Neural crest cell (in vitro differentiated cells): ENCODE results near the gene CCDC12. TPM values are rescaled to one million over a fixed set of nuclear protein-coding genes. Genes with fewer than 3 reads are reported as not detected.

Experiments
- DNase-seq: peaks from one replicate; pipeline ENCODE4 v3.0.0; 2021; ENCODE audit warnings: low read depth, mixed read lengths, low spot score
- H3K27ac Mint-ChIP-seq: one replicate; pipeline ENCODE4 v1.8.0; 2021; ENCODE audit warnings: mild to moderate bottlenecking, mixed read lengths; ENCODE audit not compliant: unreplicated experiment
- H3K27me3 Mint-ChIP-seq: 2 replicates; pipeline ENCODE4 v1.8.0; 2021; ENCODE audit warnings: low read depth, mild to moderate bottlenecking, mixed read lengths
- H3K36me3 Mint-ChIP-seq: 2 replicates; pipeline ENCODE4 v1.8.0; 2021; ENCODE audit warnings: low read depth, mild to moderate bottlenecking, mixed read lengths
- H3K4me1 Mint-ChIP-seq: 2 replicates; pipeline ENCODE4 v1.8.0; 2021; ENCODE audit warnings: mixed read lengths
- H3K4me3 Mint-ChIP-seq: one replicate; pipeline ENCODE4 v1.8.0; 2021; ENCODE audit warnings: mild to moderate bottlenecking, mixed read lengths
- H3K9me3 Mint-ChIP-seq: 2 replicates; pipeline ENCODE4 v1.8.0; 2021; ENCODE audit warnings: mixed read lengths
- total RNA-seq: library from RNA; stranded (reverse); gene quantifications from 2 replicates; pipeline ENCODE4 v1.2.1, GENCODE V29; 2021
- TF ChIP-seq, protein P1 (sequence below): fragments of 200-600 bp; sonication (generic); conservative IDR thresholded peaks from 2 replicates; pipeline ENCODE4 v1.5.0; 2021; ENCODE audit warnings: antibody characterized with exemption, mild to moderate bottlenecking

The CCDC12 gene
- total RNA-seq, 1 donor from 2014 or later: 54.3 TPM

DNA sequence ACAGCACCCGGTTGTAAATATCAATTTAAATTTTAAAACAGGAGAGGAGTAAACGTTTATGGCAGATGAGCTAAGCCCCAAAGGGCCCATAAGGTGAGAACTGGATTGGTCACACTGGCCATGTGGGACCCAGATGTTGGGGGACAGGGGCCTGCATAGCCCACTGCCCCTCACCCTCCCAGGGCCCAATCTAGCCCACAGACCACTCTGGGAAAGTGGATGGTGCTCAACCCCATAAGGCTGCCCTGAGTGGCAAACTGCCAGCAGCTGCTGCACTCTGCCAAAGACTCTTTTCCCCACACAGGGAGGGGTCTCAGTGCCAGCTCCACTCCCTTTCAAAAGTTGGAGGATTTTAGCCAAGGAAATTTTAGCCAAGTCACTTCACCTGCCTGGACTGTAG lies 42.5 kb downstream of the CCDC12 start:
- Mint-ChIP-seq H3K36me3 (peaks cover under 1% of the 10 kb centered on the region), H3K27ac (no peak overlapping the region), H3K4me3 (no peak overlapping the region), H3K27me3 (no peaks in the 10 kb centered on the region), H3K4me1 (peaks cover 22% of the 10 kb centered on the region), H3K9me3 (no peaks in the 10 kb centered on the region)
- TF ChIP-seq, protein P1, sequence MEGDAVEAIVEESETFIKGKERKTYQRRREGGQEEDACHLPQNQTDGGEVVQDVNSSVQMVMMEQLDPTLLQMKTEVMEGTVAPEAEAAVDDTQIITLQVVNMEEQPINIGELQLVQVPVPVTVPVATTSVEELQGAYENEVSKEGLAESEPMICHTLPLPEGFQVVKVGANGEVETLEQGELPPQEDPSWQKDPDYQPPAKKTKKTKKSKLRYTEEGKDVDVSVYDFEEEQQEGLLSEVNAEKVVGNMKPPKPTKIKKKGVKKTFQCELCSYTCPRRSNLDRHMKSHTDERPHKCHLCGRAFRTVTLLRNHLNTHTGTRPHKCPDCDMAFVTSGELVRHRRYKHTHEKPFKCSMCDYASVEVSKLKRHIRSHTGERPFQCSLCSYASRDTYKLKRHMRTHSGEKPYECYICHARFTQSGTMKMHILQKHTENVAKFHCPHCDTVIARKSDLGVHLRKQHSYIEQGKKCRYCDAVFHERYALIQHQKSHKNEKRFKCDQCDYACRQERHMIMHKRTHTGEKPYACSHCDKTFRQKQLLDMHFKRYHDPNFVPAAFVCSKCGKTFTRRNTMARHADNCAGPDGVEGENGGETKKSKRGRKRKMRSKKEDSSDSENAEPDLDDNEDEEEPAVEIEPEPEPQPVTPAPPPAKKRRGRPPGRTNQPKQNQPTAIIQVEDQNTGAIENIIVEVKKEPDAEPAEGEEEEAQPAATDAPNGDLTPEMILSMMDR: no peak
- no peak for DNase-seq

DNA sequence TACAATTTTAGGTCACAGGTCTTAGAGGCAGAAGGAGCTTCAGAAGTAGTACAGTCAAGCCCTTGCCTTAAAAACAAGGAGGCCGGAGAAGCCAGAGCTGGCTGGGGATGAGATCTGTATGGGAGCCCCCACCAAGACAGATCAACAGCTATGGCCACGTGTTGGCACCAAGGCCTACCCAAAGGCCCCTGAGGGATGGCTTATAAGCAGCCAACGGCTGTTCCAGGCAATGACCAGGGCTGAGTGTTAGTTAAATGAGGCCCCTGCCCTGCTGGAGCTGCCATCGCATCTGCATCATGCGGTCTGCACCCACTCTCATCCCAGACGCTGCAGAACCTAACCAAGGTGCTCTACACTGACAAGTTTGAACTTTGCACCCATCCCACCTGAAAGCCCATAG lies 43.3 kb downstream of the CCDC12 start:
- Mint-ChIP-seq H3K27ac (no peak overlapping the region), H3K4me3 (no peak overlapping the region), H3K27me3 (no peaks in the 10 kb centered on the region), H3K9me3 (no peaks in the 10 kb centered on the region), H3K4me1 (peaks cover 22% of the 10 kb centered on the region), H3K36me3 (peaks cover 6% of the 10 kb centered on the region)
- DNase-seq: no peak
- TF ChIP-seq, protein P1: no peak

DNA sequence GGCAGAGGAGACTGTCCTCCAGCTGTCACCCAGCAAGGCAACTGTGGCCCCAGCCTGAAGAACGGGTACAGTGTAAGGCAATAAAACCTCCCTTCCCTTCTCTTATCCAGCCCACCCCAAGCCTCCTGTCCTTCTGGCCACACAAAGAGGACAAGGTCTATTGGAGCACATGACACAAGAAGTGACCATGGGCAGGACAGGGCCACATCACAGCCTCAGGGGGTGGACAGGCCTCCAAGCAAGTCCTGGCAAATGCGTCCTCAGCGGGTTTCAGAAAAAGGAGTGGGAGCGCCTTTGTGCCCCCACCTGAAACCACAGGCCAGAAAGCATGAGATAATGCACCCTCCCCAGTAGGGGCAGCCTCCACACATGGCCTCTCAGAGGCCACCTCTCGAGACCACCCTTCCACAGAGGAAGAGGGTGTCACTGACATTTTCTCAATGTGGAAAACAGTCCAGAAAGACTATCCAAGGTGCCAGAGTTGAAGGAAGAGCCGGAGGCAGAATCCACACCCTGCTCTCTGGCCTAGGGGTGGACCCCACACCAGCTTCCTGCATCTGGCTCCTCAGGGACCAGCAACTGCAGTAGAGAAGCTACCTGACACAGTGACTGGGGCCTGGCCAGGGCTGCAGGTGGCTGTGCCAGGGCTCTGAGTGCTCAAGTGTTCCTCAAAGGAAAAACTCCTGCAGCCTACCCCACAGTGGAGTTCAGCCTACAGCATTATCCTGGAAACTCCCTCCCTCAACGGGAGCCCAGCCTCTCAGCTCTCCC lies 43.9 kb downstream of the CCDC12 start:
- H3K4me3 Mint-ChIP-seq: no peak overlapping the region
- H3K4me1 Mint-ChIP-seq: peaks cover 22% of the 10 kb centered on the region
- no peaks in the 10 kb centered on the region for H3K27me3 Mint-ChIP-seq
- TF ChIP-seq, protein P1: no peak
- no peaks in the 10 kb centered on the region for H3K9me3 Mint-ChIP-seq
- peaks cover 6% of the 10 kb centered on the region for H3K36me3 Mint-ChIP-seq
- no peak overlapping the region for H3K27ac Mint-ChIP-seq
- DNase-seq: no peak

DNA sequence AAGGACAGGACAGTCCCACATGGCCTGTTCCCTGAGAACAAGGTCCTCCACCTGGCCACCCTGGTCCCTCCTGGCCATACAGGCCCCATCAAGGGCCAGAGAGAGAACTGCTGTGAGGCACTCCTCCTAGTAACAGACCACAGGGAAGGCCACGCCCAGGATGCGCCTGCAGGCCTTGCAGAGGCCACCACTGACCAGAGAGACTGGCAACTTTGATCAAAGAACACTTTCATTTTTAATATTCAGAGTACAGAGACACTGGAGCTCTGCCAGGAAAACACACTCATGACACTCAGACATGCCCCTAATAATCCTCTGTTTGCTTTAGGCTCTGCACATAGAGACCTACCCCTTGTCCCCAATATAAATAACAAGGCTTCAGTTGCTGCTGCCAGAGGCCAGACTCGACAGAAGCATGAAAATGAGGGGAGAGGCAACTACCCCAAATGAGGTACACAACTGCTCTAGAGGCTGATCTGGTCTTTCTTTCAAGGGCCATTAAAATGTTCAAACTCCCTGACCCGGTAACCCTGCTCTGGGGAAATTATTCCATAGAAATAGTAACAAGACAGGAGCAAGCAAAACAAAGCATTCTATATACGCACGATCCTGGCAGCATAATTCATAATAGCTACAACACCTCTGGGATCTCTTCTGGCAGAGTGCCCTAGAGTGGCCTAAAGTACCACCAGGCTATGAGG lies 44.8 kb downstream of the CCDC12 start:
- Mint-ChIP-seq H3K4me1 (peaks cover 22% of the 10 kb centered on the region), H3K27me3 (no peaks in the 10 kb centered on the region), H3K9me3 (no peaks in the 10 kb centered on the region), H3K36me3 (peaks cover 6% of the 10 kb centered on the region), H3K4me3 (no peak overlapping the region), H3K27ac (no peak overlapping the region)
- TF ChIP-seq, protein P1: no peak
- DNase-seq: no peak

DNA sequence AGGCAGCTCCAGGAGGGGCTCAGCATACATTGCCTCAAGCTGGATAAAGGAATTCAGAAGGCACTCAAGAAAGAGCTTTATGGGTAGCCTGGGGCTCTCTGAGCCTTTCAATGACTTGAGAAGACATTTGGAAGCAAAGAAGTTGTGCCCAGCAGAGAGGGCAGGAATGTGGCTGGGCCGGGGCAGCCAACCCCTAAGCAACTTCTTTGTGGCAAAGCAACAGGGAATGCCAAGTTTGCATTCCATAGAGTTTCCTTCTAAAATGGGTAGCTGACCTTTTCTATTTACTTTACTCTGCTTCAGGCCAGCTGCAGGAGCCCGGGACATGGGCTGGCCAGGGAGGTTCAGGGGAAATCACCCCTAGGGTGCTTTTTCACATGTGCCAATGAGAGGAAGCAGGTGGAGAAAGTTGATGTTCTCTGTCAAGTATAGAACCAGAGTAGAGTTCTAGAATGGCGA lies 45.6 kb downstream of the CCDC12 start:
- no peak for DNase-seq
- TF ChIP-seq, protein P1: no peak
- Mint-ChIP-seq H3K9me3 (no peaks in the 10 kb centered on the region), H3K4me3 (no peak overlapping the region), H3K36me3 (peaks cover 6% of the 10 kb centered on the region), H3K27me3 (no peaks in the 10 kb centered on the region), H3K27ac (peak overlapping the region; percentile 52), H3K4me1 (peaks cover 21% of the 10 kb centered on the region)
